HUES48 (cell line): ENCODE data around the gene RGPD5.
"Not testable (repeated sequence)": the region's sequence is repeated elsewhere in the genome, so short reads cannot be mapped to it uniquely, and the experiment has no call there.

ENCODE experiments used
- H3K27ac ChIP-seq: one replicate; pipeline ENCODE4 v1.7.0; 2013; ENCODE audit warnings: low read depth, low read length, inconsistent platforms
- H3K27me3 ChIP-seq: 2 replicates; pipeline ENCODE4 v1.6.1; 2013; ENCODE audit warnings: mild to moderate bottlenecking, low read length; ENCODE audit not compliant: control insufficient read depth, insufficient read depth
- H3K36me3 ChIP-seq: 2 replicates; pipeline ENCODE4 v1.6.1; 2013; ENCODE audit warnings: low read length; ENCODE audit not compliant: control insufficient read depth, insufficient read depth
- H3K4me1 ChIP-seq: 2 replicates; pipeline ENCODE4 v1.6.1; 2013; ENCODE audit warnings: mild to moderate bottlenecking, low read length; ENCODE audit not compliant: control insufficient read depth, insufficient read depth
- H3K4me3 ChIP-seq: 2 replicates; pipeline ENCODE4 v1.5.1; 2013; ENCODE audit warnings: mild to moderate bottlenecking, low read depth, low read length
- H3K9ac ChIP-seq: 2 replicates; pipeline ENCODE4 v1.6.1; 2013; ENCODE audit warnings: mild to moderate bottlenecking, low read depth, low read length, moderate library complexity
- H3K9me3 ChIP-seq: 2 replicates; pipeline ENCODE4 v1.6.1; 2013; ENCODE audit warnings: low read length; ENCODE audit not compliant: control insufficient read depth, insufficient read depth

The RGPD5 gene

GRCh38 chr2:109894141-109894540 is 100.0 kb downstream of the RGPD5 start:
- not testable (repeated sequence) for H3K27ac ChIP-seq

GRCh38 chr2:109895090-109895869 is 101.2 kb downstream of the RGPD5 start:
- H3K27ac ChIP-seq, H3K4me3 ChIP-seq, H3K4me1 ChIP-seq, H3K36me3 ChIP-seq, H3K9me3 ChIP-seq, H3K27me3 ChIP-seq, H3K9ac ChIP-seq: not testable (repeated sequence)

More at GRCh38 chr2:109894141-109894540, 100.0 kb downstream of the RGPD5 start:
- not testable (repeated sequence) for H3K4me1 ChIP-seq, H3K9ac ChIP-seq, H3K9me3 ChIP-seq, H3K36me3 ChIP-seq, H3K4me3 ChIP-seq, H3K27me3 ChIP-seq

- H3K4me1 ChIP-seq, H3K27ac ChIP-seq, H3K27me3 ChIP-seq, H3K36me3 ChIP-seq, H3K9ac ChIP-seq, H3K4me3 ChIP-seq, H3K9me3 ChIP-seq: not testable (repeated sequence)
Measured at GRCh38 chr2:109896212-109896611, 102.1 kb downstream of the RGPD5 start.

- H3K27ac ChIP-seq, H3K27me3 ChIP-seq, H3K4me1 ChIP-seq, H3K36me3 ChIP-seq, H3K4me3 ChIP-seq, H3K9me3 ChIP-seq, H3K9ac ChIP-seq: not testable (repeated sequence)
Measured at GRCh38 chr2:109897769-109898461, 103.8 kb downstream of the RGPD5 start.

GRCh38 chr2:109898462-109899336 is 104.6 kb downstream of the RGPD5 start, which contains the start of gene LIMS3:
LIMS3 (plus strand) TSS chr2:109898688; CDS start chr2:109898729, 41 bp downstream.
- not testable (repeated sequence) for H3K36me3 ChIP-seq, H3K27me3 ChIP-seq, H3K9ac ChIP-seq, H3K4me3 ChIP-seq, H3K27ac ChIP-seq, H3K4me1 ChIP-seq, H3K9me3 ChIP-seq

GRCh38 chr2:109905796-109906195 is 111.7 kb downstream of the RGPD5 start:
- not testable (repeated sequence) for H3K27me3 ChIP-seq, H3K4me1 ChIP-seq, H3K4me3 ChIP-seq, H3K36me3 ChIP-seq, H3K9ac ChIP-seq, H3K9me3 ChIP-seq, H3K27ac ChIP-seq
